ENCODE data around the gene IL6. TPM values are rescaled to one million over a fixed set of nuclear protein-coding genes. Genes with fewer than 3 reads are reported as not detected.

The IL6 gene
- total RNA-seq, 1 experiment from 2014 or later = not detected

- H3K4me3 ChIP-seq (replicated peaks in 1 of 2; ENCODE audit: low read depth in 1 of 2, low read length in 2 of 2) = no peak overlapping the region
- H3K4me2 ChIP-seq (ENCODE audit: low read length) = no peak overlapping the region
- H3K4me1 ChIP-seq (ENCODE audit: control insufficient read depth in 1 of 2, insufficient read depth in 2 of 2, low read length in 2 of 2) = no peaks in the 10 kb centered on the region
- ATAC-seq = no peak
- ChIA-PET RAD21 (ENCODE audit: low non-redundant PET in 1 of 2, low total read pairs in 2 of 2, uncharacterized antibody in 2 of 2, unreplicated experiment in 2 of 2) (no interaction called here), POLR2A (no interaction called here), CTCF (no interaction called here)
- no peaks in the 10 kb centered on the region for H3K79me2 ChIP-seq (ENCODE audit: insufficient read depth, low read length)
- H3K9ac ChIP-seq (ENCODE audit: low read length) = no peak overlapping the region
- BruUV-seq (replicated peaks) = no TSS peak
- no peaks in the 10 kb centered on the region for H3K36me3 ChIP-seq (ENCODE audit: control insufficient read depth in 1 of 2, insufficient read depth in 2 of 2, low read length in 2 of 2)
- no peak overlapping the region for H2AFZ ChIP-seq (ENCODE audit: low read depth, low read length, poor library complexity, severe bottlenecking)
- intact Hi-C loops (cut with micrococcal nuclease) = no loop called here
- H4K20me1 ChIP-seq (ENCODE audit: insufficient read depth) = no peaks in the 10 kb centered on the region
- no peak for DNase-seq (ENCODE audit: low read depth, low spot score)
- H3K9me2 ChIP-seq (ENCODE audit: insufficient read depth) = no peaks in the 10 kb centered on the region
- H3K27ac ChIP-seq (ENCODE audit: low read depth, low read length) = no peak overlapping the region
- no peaks in the 10 kb centered on the region for H3K9me3 ChIP-seq (ENCODE audit: control insufficient read depth in 1 of 2, insufficient read depth in 1 of 2, low read depth in 1 of 2, low read length in 2 of 2)
- H3K27me3 ChIP-seq (ENCODE audit: insufficient read depth, low read length) = no peaks in the 10 kb centered on the region
- TF ChIP-seq FOSL1 (IDR thresholded peaks at IDR 0.05; ENCODE audit: low read depth) (no peak), ZNF274 (IDR thresholded peaks at IDR 0.05; ENCODE audit: low read depth, low read length) (no peak), SP1 (IDR thresholded peaks at IDR 0.05; ENCODE audit: low read depth) (no peak), ZFX (IDR thresholded peaks at IDR 0.05) (no peak), SRF (IDR thresholded peaks at IDR 0.05; ENCODE audit: low read depth) (no peak), JUND (IDR thresholded peaks at IDR 0.05) (no peak), ELF1 (IDR thresholded peaks at IDR 0.05; ENCODE audit: borderline replicate concordance, low read depth) (no peak), EZH2 (IDR thresholded peaks at IDR 0.05) (no peak), EZH2phosphoT487 (IDR thresholded peaks at IDR 0.05; ENCODE audit: borderline replicate concordance) (no peak), ATF3 (IDR thresholded peaks at IDR 0.05) (no peak), POLR2AphosphoS5 (IDR thresholded peaks at IDR 0.05; ENCODE audit: low read depth, low read length) (no peak), EGR1 (IDR thresholded peaks at IDR 0.05; ENCODE audit: low read depth) (no peak), TCF7L2 (IDR thresholded peaks at IDR 0.05; ENCODE audit: borderline replicate concordance, extremely low read depth, insufficient read depth, insufficient read length) (no peak)
- TF ChIP-seq, protein P1, sequence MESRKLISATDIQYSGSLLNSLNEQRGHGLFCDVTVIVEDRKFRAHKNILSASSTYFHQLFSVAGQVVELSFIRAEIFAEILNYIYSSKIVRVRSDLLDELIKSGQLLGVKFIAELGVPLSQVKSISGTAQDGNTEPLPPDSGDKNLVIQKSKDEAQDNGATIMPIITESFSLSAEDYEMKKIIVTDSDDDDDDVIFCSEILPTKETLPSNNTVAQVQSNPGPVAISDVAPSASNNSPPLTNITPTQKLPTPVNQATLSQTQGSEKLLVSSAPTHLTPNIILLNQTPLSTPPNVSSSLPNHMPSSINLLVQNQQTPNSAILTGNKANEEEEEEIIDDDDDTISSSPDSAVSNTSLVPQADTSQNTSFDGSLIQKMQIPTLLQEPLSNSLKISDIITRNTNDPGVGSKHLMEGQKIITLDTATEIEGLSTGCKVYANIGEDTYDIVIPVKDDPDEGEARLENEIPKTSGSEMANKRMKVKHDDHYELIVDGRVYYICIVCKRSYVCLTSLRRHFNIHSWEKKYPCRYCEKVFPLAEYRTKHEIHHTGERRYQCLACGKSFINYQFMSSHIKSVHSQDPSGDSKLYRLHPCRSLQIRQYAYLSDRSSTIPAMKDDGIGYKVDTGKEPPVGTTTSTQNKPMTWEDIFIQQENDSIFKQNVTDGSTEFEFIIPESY (IDR thresholded peaks at IDR 0.05; ENCODE audit: extremely low read depth, insufficient replicate concordance, low read length) = no peak
- TF ChIP-seq, protein P2, sequence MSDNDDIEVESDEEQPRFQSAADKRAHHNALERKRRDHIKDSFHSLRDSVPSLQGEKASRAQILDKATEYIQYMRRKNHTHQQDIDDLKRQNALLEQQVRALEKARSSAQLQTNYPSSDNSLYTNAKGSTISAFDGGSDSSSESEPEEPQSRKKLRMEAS (IDR thresholded peaks at IDR 0.05) = no peak
- TF ChIP-seq, protein P3, sequence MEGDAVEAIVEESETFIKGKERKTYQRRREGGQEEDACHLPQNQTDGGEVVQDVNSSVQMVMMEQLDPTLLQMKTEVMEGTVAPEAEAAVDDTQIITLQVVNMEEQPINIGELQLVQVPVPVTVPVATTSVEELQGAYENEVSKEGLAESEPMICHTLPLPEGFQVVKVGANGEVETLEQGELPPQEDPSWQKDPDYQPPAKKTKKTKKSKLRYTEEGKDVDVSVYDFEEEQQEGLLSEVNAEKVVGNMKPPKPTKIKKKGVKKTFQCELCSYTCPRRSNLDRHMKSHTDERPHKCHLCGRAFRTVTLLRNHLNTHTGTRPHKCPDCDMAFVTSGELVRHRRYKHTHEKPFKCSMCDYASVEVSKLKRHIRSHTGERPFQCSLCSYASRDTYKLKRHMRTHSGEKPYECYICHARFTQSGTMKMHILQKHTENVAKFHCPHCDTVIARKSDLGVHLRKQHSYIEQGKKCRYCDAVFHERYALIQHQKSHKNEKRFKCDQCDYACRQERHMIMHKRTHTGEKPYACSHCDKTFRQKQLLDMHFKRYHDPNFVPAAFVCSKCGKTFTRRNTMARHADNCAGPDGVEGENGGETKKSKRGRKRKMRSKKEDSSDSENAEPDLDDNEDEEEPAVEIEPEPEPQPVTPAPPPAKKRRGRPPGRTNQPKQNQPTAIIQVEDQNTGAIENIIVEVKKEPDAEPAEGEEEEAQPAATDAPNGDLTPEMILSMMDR (IDR thresholded peaks at IDR 0.05 in 2 of 3, conservative IDR thresholded peaks at IDR 0.05 in 1 of 3; ENCODE audit: borderline replicate concordance in 1 of 3, insufficient read depth in 1 of 3, low read depth in 2 of 3, low read length in 2 of 3) = no peak
- TF ChIP-seq, protein P4, sequence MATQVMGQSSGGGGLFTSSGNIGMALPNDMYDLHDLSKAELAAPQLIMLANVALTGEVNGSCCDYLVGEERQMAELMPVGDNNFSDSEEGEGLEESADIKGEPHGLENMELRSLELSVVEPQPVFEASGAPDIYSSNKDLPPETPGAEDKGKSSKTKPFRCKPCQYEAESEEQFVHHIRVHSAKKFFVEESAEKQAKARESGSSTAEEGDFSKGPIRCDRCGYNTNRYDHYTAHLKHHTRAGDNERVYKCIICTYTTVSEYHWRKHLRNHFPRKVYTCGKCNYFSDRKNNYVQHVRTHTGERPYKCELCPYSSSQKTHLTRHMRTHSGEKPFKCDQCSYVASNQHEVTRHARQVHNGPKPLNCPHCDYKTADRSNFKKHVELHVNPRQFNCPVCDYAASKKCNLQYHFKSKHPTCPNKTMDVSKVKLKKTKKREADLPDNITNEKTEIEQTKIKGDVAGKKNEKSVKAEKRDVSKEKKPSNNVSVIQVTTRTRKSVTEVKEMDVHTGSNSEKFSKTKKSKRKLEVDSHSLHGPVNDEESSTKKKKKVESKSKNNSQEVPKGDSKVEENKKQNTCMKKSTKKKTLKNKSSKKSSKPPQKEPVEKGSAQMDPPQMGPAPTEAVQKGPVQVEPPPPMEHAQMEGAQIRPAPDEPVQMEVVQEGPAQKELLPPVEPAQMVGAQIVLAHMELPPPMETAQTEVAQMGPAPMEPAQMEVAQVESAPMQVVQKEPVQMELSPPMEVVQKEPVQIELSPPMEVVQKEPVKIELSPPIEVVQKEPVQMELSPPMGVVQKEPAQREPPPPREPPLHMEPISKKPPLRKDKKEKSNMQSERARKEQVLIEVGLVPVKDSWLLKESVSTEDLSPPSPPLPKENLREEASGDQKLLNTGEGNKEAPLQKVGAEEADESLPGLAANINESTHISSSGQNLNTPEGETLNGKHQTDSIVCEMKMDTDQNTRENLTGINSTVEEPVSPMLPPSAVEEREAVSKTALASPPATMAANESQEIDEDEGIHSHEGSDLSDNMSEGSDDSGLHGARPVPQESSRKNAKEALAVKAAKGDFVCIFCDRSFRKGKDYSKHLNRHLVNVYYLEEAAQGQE (IDR thresholded peaks at IDR 0.05; ENCODE audit: low read depth) = no peak
Observed at GRCh38 chr7:22695476-22696132, 31.4 kb upstream of the IL6 start.

All from HCT116 (cell line).